ENCODE data around the gene DNAJC5.
"Not testable (repeated sequence)": the region's sequence is repeated elsewhere in the genome, so short reads cannot be mapped to it uniquely, and the experiment has no call there.

DNAJC5 gene

DNA sequence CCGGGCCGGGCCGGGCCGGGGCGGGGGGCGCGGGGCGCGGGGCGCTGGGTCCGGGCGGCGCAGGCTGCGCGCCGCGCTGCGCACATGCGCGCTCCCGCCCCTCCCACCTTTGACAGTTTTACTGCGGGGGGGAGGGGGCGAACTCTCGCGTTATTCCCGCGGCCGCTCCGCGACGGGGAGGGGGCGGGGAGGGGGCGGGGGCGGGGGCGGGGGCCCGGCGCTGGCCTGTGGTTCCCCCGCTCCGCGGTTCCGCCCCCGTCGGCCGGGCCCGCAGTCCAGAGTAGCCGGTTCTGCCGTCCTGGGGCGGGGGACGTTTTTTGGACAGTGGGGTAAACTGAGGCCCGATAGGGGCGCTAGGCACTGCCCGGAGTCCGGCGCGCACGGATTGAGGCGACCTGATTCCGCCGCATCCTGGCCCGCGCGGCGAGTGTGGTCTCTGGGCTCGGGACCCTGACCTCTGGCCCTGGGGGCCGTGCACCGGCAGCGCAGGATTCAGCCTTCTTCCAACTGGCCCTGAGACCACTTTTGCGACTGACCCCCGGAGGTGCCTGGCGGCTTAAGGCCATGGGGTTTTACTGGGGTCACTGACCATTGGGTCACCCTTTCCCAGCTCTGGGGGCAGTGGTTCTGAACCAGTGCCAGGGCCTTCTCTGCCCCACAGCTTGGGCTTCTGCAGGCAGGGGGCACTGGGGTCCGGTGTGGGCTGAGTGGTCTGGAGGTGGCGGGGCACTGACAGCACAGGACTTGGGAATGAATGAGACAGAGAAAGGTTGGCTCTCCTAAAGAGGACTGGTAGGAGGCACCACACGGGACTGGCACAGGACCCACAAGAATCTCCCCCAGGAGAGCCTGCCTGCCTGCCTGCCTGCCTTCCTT lies 75.2 kb downstream of the DNAJC5 start, which contains the start of gene ZNF512B:
TSS of gene ZNF512B (minus strand) at position 93 of the 876 bp plus-strand sequence. CDS start 1,980 bp downstream, outside the sequence.
- peak; percentile 80 for DNase-seq

DNA sequence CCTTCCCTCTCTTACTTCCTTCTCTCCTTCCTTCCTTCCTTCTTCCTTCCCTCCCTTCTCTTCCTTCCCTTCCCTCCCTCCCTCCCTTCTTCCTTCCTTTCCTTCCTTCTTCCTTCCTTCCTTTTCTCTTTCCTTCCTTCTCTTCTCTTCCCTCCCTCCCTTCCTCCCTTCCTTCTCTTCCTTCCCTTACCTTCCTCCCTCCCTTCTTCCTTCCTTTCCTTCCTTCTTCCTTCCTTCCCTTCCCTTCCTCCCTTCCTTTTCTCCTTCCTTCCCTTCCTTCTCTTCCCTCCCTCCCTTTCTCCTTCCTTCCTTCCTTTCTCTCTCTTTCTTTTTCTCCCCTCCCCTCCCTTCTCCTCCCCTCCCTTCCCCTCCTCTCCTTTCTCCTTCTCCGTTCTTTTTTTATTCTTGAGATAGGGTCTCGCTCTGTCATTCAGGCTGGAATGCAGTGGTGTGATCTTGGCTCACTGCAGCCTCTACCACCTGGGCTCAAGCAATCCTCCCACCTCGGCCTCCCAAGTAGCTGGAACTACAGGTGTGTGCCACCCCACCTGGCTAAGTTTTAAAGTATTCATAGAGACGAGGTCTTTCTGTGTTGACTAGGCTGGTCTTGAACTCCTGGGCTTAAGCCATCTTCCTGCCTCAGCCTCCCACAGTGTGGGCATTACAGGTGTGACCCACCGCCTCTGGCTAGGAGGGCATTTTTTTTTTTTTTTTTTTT lies 75.9 kb downstream of the DNAJC5 start:
- no peak for DNase-seq

DNA sequence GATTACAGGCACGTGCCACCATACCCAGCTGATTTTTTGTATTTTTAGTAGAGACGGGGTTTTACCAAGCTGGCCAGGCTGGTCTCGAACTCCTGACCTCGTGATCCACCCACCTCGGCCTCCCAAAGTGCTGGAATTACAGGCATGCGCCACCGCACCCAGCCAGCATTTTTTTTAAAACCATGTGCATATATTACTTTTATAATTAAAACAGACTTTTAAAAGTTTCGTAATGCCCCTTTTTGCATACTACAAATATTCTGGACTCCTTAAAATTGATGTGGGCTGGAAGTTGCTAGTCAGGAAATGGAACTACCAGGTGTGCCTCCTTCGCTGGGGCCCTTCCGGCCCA lies 77.0 kb downstream of the DNAJC5 start:
- not testable (repeated sequence) for DNase-seq

DNA sequence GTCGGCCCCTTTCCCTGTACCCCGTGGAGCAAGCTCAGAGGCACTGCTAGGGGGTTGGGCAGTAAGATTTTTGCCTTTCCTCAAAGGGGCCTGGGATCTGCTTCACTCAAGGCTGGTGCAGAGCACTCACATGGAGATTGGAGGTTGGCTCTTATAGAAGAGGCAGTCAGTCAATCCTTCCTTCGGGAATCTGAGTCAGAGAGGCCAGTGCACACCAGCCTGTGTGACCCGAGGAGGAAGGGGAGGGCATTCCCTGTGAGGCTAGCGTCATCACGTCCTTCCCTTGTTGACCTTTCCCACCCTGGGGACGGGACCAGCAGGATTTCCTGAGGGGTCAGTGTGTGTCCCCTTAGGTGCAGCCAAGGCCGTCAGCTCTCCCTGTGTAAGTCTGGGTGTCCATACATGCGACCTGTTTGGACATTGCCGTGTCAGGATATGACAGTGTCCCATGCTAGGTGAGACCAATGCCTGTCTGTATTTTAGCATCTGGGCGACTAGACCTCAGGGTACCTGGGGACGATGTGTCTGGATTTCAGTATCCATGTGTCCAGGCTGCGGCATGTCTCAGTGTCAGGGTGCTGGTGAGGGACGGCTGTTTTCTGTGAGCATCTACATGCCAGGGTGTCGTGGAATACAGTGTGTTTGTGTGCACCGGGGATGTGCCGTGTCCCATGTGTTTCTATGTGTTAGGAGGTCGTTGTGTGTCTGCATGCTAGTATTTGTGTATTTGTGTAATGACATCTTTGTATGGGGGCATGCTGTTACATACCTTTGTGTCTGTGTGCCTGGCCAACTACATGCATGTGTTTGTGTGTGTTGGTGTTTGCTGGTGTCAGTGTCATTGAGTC lies 77.6 kb downstream of the DNAJC5 start:
- DNase-seq: no peak

DNA sequence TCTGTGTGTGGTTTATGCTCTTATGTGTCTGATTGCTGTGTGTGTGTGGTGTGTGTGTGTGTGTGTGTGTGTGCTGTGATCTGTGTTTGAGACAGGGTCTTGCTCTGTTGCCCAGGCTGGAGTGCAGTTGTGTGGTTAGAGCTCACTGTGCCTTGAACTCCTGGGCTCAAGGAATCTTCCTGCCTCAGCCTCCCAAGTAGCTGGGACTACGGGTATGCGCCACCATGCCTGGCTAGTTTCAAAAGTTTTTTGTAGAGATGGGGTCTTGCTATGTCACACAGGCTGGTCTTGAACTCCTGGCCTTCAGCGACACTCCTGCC lies 78.2 kb downstream of the DNAJC5 start:
- DNase-seq: no peak

DNA sequence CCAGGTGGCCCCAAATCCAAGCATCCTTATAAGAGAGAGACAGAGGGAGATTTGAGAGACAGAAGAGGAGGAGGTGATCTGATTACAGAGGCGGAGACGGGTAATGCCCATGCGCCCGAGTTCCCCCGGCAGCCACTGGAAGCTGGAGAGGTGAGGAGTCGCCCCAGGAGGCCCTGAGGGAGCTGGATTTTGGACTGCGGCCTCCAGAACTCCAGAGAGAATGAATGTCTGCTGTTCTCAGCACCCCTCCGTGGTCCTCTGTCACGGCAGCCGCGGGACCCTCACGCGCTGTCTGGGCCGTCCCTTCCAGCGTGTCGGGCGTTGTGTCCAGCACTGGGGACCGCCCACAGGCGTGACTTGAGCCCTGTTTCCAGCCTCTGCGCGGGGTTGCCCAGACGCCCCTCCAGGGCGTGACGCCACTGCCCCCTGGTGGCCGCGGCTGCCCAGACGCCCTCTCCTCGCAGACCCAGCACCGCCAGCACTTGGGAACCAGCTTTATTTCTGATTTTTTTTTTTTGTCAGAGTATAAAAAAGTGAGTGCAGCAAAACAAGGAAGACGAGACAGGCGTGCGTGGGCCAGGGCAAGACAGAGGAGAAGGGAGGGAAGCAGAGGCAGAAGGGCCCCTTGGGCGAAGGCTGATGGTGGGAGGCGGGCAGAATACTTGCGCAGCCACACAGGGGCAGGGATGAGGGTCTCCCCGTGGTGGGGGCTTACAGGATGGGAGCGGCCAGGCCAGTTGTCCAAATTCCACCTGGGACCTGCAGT lies 78.9 kb downstream of the DNAJC5 start:
- DNase-seq: peak; percentile 90

DNA sequence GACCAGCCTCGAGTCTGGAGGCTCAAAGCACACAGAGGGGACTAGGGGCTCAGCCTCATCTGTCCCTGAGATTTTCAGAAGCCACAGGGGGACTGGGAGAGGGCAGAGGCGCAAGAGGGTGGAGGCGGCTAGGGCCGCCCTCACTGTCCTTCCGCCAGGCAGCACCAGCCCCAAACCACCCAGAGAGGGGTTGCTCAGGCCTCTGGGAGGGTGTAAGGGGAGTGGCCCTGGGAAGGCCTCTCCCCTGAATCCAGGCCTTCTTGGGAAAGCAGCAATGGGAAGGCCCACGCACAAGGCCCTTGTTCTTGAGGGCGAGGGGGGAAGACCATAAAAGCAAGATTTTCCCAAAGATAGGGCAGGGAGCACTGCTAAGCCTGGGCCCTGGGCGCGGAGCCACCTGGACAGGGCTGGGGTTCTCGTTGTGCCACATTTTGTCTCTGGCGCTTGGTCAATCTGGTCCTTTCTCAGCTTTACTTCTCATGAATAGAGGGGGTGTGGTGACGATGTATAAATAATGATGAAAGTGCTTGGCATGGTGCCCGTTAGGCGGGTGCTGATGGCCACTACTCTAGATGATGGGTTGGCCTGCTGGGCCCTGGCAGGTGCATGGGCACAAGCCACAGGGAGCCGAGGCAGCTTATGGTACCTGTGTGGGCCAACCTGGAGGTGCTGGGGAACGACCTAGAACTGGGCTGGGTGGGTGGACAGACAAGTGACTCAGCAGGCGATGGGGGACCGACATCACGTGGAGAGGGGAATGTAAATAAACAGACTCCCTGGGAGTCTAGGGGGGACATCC lies 79.7 kb downstream of the DNAJC5 start:
- no peak for DNase-seq

DNA sequence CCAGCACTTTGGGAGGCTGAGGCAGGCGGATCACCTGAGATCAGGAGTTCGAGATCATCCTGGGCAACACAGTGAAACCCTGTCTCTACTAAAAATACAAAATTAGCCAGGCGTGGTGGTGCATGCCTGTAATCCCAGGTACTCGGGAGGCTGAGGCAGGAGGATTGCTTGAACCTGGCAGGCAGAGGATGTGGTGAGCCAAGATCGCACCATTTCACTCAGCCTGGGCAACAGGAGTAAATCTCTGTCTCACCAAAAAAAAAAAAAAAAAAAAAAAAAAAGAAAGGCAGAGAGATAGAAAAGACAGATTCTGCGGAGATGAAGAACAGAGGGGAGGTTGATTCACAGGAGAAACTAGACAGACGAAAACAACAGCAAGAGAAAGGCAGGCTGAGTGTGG lies 81.6 kb downstream of the DNAJC5 start:
- not testable (repeated sequence) for DNase-seq

DNA sequence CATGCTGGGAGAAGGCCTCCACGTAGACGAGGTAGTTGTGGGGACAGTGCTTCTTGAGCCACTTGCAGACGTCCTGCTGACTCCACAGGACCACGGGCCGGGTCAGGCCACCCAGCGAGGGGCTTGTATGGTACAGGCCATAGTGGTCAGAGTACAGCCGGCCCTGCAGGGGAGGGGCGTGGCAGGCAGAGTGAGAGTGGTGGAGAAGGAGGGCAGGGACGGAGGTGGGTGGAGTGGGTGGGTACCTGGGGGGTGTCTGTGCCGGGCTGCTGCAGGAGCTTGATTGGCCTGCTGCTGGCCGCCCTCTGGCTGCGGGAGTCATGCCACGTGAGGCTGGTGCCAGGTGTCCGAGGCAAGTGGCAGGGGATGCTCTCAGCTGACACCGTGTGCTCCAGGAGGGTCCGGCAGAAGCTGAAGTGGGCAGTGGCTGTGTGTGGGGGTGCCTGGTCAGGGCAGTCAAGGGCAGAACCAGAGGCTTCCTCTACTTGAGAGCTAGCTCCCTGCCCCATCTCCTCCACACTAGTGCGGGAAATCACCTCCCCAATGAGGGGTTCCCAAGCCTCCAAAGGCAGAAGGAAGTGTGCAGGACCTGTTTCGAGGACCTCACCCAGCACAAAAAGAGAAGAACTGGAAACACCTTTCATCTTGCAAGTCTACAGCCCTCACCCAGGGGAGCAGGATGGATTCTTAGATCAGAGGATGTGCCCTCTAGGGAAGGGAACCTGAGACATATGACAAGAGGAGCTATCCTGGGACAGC lies 82.2 kb downstream of the DNAJC5 start:
- DNase-seq: no peak

DNA sequence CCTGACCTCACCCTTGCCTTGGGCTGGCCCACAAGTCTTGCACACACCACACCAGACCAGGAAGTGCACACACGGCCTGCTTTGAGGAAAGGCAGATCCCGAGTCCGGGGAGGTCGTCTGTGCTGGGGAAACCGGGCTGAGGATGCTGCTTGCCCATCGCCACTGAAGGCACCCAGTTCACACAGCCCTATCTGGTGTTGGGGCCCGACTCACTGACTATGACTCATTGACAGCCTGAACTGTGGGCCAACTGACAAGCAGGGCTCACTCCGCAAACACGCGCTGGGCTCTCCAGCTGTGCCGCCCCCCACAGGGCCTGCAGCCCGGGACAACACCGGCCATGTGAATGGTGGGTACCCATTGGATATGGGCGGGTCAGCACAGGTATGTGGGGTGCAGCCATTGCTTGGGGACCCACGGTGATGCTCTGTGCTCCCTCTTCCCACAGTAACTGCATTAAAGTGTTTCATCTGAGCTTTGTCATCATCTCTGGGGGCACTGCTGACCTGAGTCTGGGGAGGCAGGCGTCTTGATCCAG lies 82.9 kb downstream of the DNAJC5 start:
- DNase-seq: no peak

DNA sequence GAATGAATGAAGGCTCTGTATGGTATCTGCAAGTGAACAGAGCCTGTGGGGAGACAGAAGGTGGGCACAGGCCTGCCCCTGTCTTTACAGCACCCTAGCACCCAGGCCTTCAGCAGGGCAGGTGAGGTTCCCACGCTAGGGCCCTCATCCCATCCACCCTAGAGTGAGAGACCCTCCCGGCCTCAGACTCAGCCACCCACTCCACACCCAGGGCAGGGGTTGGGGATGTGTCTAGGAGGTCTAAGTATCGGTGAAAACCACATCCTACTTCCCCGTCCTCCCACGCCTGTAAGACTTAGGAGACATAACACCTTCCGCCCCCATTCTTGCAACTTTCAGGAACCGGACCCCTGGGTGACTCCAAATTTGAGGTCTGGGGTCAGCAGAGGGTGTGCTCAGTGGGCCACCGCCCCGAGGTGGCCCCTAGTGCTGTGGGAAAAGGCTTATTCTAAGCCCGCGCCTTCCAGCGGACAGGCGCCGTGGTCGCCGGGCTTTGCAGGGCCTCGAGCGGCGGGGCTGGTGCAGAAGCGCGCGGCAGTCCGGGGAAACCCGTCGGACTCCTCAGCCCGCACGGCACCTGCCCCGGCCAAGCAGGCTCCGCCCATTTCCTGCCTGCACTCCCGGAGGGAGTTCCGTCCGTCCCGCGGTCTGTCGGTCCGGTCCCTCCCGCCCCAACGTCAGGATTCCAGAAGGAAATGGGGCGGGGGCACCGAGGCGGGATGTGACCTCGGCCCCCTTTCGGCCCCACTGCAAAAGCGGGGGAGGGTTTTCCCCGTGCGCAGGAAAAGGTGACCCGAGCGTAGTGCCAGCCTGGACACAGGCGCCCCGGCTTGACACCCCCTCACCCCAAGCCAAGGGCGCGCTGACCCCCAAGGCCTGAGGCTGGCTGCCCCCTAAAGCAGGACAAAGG lies 83.6 kb downstream of the DNAJC5 start:
- DNase-seq: peak; percentile 64

DNA sequence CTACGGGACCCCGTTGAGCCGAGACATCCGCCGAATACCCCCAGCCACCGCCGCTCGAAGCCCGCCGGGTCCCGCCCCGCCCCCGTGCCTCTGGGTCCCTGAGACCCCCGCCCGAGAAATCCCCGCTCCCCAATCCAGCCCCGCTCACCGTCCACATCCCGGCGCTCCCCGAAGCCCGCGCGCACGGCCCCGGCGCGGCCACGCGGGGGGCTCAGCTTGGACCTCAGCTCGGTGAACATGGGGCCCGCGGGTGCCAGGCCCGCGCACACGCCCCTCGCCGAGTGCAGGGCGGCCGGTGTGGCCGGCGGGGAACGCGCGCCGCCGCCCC lies 84.3 kb downstream of the DNAJC5 start:
- peak; percentile 37 for DNase-seq

DNA sequence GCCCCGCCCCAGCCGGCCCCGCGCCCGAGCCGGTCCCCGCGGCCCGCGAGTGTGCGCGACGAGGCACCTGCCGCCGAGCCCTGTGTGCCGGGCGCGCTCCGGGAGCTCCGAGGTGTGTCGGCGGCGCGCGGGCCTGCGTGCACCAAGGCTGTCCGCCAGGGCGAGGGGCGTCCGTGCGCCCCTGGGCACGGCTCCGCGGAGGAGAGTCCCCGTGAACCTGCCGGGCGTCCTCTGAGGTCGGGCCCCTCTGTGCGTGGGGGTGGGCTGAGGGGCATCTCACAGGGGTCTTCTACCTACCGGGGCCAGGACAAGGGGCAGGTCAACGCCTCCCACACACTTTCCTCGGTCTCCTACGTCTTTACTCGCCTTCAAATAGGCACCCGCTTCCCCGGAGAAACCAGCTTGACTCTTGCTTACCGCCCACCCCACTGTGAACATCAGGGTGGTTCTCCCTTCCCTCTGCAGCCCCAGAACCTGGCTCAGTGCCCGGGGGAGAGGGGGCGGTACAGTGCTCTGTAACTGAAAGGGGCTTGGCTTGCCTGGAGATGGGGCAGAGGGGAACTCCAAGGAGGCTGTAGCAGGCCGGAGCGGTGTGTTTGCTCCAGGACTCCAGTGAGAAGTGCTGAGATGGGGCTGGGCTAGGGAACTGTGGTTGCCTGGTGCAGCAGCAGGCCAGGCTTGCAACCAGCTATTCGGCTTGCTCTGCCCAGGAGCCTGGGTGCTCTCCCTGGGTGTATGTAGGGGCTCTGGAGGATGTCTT lies 84.8 kb downstream of the DNAJC5 start, which contains the start of gene SAMD10:
TSS of gene SAMD10 (minus strand) at position 86 of the 760 bp plus-strand sequence. CDS start 175 bp downstream, outside the sequence.
- peak; percentile 87 for DNase-seq

DNA sequence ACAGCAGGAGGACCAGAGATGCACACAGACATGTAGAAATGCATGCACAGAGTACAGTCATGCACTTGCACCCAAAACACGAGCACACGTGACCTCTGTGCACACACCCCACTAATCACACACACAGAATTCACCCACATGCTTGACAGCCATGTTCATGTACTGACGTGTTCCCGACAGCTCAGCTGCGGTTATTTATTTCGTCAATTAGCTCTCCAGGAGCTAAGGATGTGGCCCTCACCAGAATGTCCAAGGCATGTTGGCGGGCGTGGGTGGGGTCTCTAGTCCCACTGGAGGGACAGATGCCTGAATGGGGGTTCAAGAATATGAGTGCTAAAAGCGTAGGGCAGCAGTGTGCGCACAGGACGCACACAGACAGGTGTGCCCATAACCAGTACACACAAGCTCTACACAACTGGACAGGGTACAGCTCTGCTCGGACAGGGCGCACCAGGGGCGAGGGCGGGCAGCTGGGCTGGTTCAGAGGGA lies 85.4 kb downstream of the DNAJC5 start:
- no peak for DNase-seq

DNA sequence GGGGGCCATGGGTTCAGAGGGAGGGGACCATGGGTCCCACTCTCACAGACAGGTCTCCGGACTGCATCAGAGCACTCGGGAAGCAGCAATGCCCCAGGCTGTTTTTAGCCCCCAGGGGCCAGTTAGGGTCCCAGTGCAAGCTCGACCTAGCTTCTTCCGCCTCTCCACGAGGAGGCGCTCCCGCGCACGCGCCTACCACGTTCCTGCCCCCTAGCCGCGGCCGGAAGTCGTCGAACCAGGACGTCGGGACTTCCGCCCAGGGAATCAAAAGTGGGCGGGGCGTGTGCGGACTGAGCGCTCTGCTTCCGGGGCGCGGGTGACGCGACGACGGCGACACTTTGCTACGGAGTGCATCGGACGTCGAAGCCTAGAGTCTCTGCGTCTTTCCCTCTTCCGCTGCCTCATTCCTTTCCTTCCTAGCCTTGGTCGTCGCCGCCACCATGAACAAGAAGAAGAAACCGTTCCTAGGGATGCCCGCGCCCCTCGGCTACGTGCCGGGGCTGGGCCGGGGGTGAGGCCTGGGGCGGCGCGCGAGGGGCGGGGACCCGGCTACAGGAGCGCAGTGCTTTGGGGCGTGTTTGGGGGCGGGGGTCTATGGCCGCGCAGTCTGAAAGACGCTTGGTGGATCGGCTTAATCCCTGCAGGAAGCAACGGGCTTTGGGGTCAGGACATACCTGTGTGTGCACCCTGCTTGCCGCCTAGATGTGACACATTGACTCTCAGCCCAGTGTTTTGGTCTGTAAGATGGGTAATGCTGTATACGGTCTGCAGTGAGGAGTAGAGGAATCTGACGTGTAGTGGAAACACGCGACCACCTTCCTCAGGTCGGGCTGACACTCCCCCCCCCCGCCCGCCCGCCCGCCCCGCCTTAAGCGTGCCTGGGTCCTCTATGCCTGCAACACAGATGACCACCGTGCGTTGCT lies 86.1 kb downstream of the DNAJC5 start, which contains the start of gene PRPF6:
TSS of gene PRPF6 (plus strand) at position 327 of the 923 bp plus-strand sequence. CDS start at position 441, 114 bp downstream.
- peak; percentile 95 for DNase-seq

DNA sequence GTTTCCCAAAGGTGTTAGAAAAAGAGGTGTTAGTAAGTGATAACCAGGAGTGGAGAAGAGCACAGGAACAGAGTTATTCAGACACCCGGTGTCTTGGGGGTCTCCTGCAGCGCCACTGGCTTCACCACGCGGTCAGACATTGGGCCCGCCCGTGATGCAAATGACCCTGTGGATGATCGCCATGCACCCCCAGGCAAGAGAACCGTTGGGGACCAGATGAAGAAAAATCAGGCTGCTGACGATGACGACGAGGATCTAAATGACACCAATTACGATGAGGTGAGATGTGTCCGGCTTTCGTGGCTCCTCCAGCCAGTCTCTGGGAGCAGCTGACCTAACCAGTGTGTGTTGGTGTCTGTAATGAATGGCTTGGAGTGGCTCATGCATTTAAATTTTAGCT lies 88.0 kb downstream of the DNAJC5 start:
- no peak for DNase-seq

Measured in left hindlimb (tissue), 1 donor.